GM19025 (cell line): ENCODE measurements around the gene SLIT1.
"Not testable (repeated sequence)": the region's sequence is repeated elsewhere in the genome, so short reads cannot be mapped to it uniquely, and the experiment has no call there.

Experiments used
- ATAC-seq: cut with Tn5 transposase; IDR thresholded peaks from one replicate; pipeline ENCODE4 v1.9.1; 2021; ENCODE audit warnings: mild to moderate bottlenecking, low read depth, moderate library complexity; ENCODE audit not compliant: unreplicated experiment

Gene SLIT1

GRCh38 chr10:97050956-97051496, 134.7 kb downstream of the SLIT1 start:
- no peak for ATAC-seq

GRCh38 chr10:97050205-97050745, 135.5 kb downstream of the SLIT1 start:
- ATAC-seq: no peak

GRCh38 chr10:97049670-97050069, 136.1 kb downstream of the SLIT1 start:
- ATAC-seq: no peak

GRCh38 chr10:97048649-97049427, 136.9 kb downstream of the SLIT1 start:
- ATAC-seq: no peak

GRCh38 chr10:97047788-97048187, 138.0 kb downstream of the SLIT1 start:
- ATAC-seq: no peak

- no peak for ATAC-seq
Observed at GRCh38 chr10:97047083-97047736, 138.5 kb downstream of the SLIT1 start.

- ATAC-seq: no peak
Observed at GRCh38 chr10:97046456-97047082, 139.2 kb downstream of the SLIT1 start.

GRCh38 chr10:97043563-97043855, 142.2 kb downstream of the SLIT1 start:
- ATAC-seq: no peak

- ATAC-seq: no peak
Observed at GRCh38 chr10:97042716-97043562, 142.8 kb downstream of the SLIT1 start.

GRCh38 chr10:97042081-97042480, 143.7 kb downstream of the SLIT1 start:
- ATAC-seq: no peak

- no peak for ATAC-seq
Observed at GRCh38 chr10:97040706-97041105, 145.1 kb downstream of the SLIT1 start.

GRCh38 chr10:97040248-97040584, 145.5 kb downstream of the SLIT1 start:
- ATAC-seq: no peak

- ATAC-seq: no peak
Observed at GRCh38 chr10:97039538-97040247, 146.1 kb downstream of the SLIT1 start.

GRCh38 chr10:97038688-97039087, 147.1 kb downstream of the SLIT1 start:
- no peak for ATAC-seq

- peak; percentile 66 for ATAC-seq
Observed at GRCh38 chr10:97037365-97038361, 148.1 kb downstream of the SLIT1 start.

GRCh38 chr10:97034958-97035769, 150.6 kb downstream of the SLIT1 start:
- ATAC-seq: no peak

- ATAC-seq: no peak
Observed at GRCh38 chr10:97034301-97034700, 151.5 kb downstream of the SLIT1 start.

- ATAC-seq: not testable (repeated sequence)
Observed at GRCh38 chr10:97033841-97034240, 151.9 kb downstream of the SLIT1 start.
